NCI-H69 (cell line): Measurements from ENCODE around the gene AKIRIN1.
"Not testable (repeated sequence)": the region's sequence is repeated elsewhere in the genome, so short reads cannot be mapped to it uniquely, and the experiment has no call there.

Experiments used
- DNase-seq: peaks from one replicate; lab custom pipeline; 2025; lab: John Stamatoyannopoulos, UW

Gene AKIRIN1

DNA sequence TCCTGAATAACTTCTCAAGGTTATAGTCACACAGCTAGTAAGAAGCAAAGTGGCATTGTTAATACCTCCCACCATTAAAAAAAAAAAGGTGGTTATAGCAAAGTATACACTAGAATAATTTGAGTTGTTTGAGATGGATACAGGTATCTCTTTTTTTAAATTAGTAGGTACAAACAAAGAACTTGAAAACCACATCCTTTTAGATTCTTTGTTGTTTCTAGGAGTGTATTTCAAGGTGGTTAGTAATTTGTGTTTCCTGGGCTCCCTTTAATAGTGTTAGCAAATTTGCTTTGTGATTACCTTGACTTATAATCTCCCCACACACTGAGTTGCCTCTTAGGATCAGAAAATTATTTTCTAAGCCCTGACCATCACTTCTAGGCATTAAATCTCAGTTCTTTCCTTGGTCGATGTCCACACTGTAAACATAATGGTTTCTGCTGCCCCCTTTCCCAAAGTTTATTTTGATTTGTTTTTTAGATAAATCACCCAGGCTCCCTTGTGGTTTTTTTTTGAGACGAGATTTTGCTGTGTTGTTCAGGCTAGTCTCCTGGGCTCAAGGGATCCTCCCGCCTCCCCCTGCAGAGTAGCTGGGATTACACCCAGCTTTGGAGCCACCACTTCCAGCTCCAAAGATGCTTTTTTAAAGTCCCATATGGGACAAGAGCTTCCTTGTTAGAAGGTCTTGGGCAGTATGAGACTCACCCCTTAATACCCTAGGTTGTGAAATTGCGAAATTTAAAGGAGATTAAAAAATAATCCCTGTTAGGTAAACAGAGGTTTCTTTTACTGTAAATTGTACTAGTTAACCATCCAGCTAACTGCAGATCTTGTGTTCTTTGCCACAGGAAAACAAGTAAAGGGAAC lies 6.2 kb downstream of the AKIRIN1 start:
- no peak for DNase-seq

DNA sequence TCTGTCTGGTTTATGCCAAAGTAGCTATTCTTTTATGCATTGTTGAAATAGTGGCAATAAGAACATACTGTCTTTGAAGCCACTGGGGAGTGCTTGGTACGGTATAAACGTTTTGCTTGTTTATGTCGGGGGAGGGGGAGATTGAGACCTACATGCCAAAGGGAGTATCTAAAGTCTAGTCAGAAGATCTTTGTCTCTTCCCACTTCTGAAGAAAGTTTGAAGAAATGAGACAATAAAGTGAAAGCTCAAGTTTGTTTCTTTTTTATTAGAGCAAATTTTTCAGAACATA lies 6.8 kb downstream of the AKIRIN1 start:
- no peak for DNase-seq

DNA sequence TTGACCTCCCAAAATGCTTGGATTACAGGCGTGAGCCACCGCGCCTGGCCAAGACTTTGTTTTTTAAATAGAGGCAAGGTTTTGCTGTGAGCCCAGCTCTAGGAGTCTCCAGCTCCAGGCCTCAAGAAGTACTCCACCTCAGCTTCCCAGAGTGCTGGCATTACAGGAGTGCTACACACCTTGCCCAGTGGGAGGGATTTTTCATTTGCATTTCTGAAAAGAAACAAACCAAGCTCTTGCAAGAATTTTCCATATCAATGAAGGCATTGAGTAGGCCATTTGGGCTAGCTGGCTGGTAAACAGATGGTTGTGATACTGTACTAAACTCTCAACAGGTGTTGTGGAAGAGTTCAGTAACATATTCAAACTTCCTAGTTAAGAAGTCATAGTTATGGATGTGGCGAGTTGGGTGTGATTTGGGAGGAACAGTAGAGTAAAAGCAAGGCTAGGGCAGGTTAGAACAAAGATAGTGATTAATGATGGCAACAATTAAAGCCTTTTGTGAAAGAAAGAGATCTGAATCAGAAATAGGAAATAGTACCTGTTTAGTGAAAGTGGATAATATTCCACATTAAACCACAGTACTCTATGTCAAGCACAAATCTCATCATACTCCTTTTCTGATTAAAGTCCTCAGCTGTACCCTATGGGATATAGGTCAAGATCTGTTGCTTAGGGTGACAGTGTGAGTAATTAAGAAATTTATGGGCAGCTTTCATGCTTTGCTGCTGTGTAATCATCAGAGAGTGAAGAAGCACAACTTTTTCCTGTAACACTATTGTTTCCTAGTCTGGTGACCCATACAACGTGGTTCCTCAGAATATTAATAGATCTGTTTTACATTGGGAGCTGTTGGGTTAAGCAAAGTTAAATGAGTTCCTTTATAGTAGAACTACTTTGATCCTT lies 10.7 kb downstream of the AKIRIN1 start:
- no peak for DNase-seq

DNA sequence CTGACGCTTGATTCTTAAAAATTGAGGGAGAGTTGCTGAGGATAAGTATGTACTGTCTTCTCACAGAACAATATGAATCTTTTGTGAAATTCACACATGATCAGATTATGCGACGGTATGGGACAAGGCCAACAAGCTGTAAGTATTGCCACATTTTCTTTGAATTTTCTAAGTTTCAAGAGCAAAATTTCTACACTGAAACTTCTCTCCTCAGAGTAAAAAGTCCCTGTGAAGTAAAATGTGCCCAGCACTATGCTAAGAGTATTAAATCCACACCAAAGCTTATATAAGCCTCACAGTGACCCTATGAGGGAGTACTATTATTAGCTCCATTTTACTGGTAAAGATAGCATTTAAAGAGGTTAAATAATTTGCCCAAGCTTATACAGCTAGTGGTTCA lies 12.2 kb downstream of the AKIRIN1 start:
- DNase-seq = no peak

DNA sequence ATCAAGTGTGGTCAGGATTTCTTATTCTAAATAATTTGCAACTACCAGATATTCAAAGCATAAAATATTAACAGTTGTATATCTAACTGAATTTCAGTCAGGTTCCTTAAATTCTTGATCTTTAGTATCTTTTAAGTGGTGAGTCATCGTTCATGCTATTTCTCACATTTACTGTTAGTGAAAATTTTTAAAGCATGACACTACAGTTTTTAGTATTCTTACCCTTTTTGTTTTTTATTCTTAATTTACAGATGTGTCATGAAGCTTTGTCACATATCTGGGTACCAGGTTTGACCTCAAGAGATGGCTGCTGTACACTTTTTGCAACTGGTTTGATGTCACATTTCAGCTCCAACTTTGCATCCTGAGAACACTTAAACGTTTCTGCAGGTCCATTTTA lies 12.7 kb downstream of the AKIRIN1 start:
- DNase-seq = no peak

DNA sequence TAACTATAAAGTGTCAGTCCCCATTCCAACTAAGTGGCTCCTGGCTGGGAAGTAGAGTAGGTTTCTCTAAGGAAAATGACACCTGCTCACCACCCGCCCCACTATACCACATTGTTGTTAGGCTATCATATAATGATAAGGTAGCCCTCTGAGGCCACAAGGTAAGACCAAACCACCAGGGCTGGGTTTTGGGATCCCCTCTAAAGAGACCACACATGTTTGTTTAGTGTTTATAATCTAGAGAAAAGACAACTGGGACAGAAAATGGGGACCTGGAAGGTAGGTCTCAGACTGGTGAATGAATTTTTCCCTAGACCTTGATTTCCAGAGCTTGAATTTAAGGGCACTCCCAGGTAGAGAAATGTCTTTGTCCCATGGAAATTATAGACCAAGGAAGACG lies 15.2 kb downstream of the AKIRIN1 start:
- no peak for DNase-seq

DNA sequence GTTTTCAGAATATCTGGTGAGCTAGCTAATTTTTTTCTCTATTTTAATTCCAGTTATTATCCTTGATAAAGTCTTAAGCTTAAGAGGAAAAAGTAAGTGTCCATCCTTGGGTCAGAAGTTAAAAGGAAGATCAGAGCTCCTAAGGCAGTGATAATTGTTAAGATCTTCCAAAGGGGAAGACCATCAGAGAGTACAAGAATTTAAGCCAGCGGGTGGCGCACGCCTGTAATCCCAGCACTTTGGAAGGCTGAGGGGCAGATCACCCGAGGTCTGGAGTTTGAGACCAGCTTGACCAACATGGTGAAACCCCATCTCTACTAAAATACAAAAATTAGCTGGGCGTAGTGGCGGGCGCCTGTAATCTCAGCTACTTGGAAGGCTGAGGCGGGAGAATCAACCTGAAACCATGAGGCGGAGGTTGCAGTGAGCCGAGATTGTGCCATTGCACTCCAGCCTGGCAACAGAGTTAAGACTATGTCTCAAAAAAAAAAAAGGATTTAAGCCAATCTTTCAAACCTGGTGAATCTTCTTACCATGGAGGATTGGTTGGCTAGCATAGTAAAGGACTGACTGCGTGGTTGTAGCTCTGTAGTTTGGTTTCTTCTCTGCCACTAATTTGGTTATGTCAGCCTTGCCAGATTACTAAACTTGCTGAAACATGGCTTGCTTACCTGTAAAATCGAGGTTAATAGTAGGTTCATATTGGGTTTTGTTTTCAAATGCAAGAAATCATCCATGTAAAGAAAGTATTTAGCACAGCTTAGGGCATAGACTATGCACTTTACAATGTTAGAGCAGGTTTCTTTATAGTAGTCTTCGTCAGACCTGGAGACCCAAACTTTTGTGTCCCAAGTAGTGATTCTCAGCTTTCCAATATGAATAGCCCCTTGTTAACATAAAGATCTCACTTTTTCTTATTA lies 15.9 kb downstream of the AKIRIN1 start:
- DNase-seq = no peak

DNA sequence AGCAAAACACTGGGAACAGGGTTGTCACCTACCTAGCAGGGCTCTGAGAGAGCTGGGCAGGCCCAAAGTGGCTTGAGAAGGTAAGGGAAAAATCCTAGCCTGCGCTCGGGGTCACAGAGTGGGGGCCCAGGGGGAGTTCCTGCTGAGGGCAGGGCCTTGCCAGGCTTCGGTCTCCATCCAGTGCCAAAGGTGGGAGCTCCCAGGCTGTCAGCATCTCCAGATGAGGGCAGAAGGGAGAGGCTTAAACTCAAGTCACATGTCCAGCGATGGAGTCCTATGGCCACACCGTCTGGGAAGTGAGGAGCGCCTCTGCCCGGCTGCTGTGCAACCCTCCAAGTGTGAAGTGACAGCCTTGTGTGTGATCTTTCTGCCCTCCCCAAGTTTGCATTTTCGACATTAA lies 23.9 kb downstream of the AKIRIN1 start:
- DNase-seq = not testable (repeated sequence)

DNA sequence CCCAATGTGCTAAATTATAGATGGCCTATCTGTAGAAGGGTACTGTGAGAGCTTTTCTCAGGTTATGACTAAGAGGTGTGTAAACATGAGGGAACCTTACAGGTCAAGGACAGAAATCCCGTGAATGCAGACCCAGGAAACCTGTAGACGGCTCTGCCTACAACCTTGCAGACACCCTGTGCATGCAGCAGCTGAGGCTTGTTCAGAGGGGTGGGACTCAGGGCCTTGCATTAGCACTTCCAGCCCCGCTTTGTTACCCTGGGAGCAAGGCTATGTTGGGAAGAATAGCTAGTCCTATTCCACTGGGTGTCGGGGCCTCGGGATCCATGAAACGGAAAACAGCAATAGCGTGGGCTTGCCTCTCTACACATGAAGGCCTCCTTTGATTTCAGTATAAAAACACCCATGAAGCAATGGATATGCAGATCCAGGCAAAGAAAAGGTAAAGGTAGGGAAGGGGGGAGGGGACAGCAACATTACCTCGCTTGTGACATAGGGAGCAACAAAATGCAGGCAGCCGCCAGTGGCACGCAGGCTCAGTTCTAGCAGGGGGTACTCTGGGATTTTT lies 25.6 kb downstream of the AKIRIN1 start:
- no peak for DNase-seq

DNA sequence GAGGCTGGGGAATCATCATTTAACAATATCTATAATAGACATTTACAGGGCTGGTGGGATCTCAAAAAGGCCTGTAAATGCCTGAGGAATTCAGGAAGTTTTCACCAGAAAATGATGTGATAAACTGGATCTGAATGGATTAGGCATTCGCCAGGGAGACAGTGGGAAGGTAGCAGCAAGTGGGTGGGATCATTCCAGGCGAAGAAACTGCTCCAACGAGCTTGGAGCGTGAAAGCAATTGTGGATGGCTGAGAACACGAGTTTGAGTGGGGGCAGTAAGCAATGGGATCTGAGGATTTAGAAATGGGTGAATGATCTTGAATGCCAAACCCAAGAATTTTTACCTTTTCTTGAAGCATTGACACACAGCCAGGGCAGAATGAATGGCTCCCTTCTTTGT lies 26.2 kb downstream of the AKIRIN1 start:
- no peak for DNase-seq

DNA sequence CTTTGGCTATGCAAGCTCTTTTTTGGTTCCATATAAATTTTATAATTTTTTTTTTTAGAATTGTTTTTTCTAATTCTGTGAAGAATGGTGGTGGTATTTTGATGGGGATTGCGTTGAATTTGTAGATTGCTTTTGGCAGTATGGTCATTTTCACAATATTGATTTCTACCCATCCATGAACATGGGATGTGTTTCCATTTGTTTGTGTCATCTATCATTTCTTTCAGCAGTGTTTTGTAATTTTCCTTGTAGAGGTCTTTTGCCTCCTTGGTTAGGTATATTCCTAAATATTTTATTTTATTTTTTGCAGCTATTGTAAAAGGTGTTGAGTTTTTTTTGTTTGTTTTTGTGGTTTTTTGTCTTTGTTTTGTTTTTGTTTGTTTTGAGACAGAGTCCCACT lies 29.4 kb downstream of the AKIRIN1 start:
- DNase-seq = not testable (repeated sequence)

DNA sequence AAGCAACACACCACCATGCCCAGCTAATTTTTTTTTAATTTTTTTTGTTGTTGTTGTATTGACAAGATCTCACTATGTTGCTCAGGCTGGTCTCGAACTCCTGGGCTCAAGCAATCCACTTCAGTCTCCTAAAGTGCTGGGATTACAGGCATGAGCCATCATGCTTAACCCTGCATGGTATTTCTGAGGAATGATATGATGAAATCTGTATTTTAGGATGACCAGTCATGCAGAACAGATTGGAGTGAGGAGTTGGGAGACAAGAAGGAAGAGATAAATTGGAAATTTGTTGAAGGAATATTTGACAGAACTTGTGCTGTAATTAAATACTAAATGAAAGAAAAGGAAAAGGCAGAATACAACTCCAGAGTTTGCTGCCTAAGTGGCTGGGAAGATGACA lies 30.4 kb downstream of the AKIRIN1 start:
- DNase-seq = no peak

DNA sequence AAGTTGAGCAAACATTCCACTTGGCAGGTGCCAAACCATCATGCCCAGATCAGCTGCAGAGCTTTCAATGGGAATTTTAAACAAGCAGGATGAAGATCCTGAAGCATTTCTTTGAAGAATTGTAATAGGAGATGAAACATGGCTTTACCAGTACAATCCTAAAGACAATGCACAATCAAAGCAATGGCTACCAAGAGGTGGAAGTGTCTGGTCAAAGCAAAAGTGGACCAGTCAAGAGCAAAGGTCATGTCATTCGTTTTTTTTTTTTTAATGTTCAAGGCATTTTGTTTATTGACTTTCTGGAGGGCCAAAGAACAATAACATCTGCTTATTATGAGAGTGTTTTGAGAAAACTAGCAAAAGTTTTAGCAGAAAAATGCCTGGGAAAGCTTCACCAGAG lies 32.1 kb downstream of the AKIRIN1 start:
- no peak for DNase-seq

DNA sequence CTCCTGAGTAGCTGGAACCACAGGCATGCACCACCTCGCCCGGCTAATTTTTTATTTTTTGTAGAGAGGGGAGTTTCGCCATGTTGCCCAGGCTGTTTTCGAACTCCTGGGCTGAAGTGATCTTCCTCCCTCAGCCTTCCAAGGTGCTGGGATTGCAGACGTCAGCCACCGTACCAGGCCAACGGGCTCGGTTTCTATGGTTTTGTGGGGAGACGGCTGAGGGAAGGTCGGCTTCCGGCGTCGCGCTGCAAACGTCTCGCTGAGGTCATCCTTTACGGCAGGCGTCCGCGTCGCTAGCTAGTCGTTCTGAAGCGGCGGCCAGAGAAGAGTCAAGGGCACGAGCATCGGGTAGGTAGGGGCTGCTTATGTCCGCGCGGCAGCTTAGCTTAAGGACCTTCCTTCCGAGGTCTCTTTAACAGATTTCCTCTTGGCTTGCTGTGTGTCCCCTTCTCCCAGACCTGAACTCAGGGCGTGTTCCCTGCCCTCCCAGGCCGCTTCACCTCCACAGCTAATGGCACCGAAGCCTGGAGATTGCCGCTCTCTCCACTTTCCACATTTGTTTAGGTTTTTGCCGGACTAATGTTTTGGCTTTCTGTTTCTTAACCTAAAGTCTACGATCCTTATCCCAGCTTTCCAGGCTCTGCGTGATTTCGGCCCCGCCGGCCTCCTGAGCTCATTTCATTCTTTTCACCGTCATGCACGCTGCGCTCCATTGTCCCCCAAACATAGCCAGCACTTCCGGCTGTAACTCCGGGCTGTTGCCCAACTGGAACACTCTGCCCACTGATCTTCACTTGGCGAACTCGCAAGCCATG lies 35.2 kb downstream of the AKIRIN1 start, which contains the start of gene NDUFS5:
Gene NDUFS5, plus strand, starts transcription at position 300 of the 815 bp plus-strand sequence. CDS start 2,375 bp downstream, outside the sequence.
- peak; percentile 91 for DNase-seq

DNA sequence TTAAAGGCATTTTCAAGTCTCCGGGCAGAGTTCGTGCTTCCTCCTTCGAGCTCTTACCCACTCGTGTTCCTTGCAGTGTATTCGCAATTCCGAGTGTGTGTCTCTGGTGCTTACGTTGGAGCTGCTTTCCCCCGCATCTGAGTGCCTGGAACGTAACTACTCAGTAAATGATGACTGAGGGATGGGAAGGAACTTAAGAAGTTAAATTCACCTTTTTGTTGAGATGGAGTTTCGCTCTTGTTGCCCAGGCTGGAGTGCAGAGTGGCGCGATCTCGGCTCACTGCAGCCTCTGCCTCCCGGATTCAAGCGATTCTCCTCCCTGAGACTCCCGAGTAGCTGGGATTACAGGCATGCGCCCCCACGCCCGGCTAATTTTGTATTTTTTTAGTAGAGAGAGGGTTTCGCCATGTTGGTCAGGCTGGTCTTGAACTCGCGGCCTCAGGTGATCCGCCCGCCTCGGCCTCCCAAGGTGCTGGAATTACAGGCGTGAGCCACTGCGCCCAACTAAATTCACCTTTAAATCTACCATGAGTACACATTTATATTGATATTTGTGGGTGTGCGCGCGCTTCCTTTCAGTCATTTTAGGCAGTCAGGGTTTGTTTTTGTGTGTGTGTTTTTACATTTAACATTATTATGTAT lies 35.9 kb downstream of the AKIRIN1 start:
- DNase-seq = no peak

DNA sequence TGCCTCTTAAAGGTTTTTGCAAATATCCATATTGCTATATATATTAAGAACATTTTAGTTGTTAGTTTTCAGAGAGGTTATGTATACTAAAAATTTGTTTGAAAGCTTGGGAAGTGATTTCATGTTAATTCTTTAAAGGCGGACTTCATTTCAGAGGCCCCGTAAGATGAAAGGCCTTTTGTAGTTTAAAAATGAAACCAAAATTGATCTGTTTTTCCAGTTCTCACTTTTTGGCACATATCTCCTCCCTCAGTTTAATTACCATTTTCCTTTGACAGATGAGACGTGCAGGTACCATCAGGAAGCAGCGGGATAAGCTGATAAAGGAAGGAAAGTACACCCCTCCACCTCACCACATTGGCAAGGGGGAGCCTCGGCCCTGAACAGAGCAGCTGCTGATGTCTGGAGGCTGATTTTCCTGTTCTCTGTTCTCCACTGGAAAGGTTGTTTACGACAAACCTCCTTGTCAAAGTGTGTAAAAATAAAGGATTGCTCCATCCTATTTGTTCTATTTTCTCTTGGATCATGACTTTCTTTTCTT lies 43.1 kb downstream of the AKIRIN1 start:
- DNase-seq = no peak

DNA sequence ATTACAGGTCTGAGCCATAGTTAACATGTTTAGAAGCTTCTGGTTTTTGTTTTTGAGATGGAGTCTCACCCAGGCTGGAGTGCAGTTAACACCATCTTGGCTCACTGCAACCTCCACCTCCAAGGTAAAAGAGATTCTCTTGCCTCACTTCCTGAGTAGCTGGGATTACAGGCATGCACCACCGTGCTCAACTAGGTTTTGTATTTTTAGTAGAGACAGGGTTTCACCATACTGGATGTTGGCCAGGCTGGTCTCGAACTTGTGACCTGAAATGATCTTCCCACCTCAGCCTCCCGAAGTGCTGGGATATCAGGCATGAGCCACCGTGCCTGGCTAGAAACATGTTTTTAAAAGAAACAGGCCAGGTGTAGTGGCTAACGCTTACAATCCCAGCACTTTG lies 45.6 kb downstream of the AKIRIN1 start:
- no peak for DNase-seq

DNA sequence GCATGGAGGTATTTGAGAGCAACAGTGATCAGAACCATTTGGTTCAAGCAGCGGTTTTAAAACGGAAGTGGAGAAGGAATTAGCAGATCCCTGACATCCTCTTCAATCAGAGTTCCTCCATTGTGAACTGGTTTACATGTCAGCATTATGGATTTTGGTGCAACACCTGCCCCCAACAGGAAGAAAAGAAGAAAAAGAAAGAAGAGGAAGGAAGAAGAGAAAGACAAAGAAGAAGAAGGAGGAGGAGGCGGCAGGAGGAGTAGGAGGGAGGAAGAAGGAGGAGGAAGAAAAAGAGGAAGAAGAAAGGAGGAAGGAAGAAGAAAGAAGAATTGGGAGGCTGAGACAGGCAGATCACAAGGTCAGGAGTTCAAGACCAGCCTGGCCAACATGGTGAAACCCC lies 52.4 kb downstream of the AKIRIN1 start:
- no peak for DNase-seq

DNA sequence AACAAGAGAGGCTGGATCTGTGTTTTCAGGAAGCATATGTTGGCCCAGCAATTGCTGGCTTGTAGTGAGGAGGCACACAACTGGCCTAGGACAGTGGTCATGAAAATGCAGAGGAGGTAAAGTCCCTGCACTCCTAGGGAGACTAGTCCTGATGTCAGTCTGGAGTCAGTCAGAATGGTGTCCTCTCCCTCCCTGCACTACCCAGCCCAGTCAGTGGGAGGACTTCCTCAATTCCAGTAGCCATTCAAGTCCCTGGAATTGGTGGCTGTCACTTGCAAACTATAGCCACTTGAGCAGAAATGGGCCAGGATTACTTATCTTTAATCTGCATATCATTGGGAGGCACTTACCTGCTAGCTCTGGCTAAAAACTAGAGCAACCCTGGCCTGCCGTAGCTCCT lies 53.7 kb downstream of the AKIRIN1 start:
- no peak for DNase-seq

DNA sequence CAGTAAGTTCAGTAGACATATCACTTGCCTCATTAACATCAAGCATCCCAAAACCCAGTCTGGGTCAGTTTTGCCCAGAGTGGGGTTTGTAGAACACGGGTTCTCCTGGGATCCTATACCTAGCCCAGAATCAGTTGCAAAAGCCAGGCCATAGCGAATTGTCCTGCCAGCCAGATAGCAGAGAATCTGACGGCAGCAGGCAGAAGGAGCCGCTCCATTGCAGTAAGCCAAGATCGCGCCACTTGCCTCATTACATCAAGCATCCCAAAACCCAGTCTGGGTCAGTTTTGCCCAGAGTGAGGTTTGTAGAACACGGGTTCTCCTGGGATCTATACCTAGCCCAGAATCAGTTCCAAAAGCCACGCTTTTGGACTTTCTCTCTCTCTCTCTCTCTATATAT lies 54.2 kb downstream of the AKIRIN1 start:
- DNase-seq = no peak
